ENCODE results near the gene PID1.

GRCh38 chr2:229085439-229085838, 185.6 kb downstream of the PID1 start:
- TF ChIP-seq TAF1 (IDR thresholded peaks at IDR 0.05; ENCODE audit: low read depth, low read length): no peak
- TF ChIP-seq POLR2A (IDR thresholded peaks at IDR 0.05; ENCODE audit: low read depth, low read length): no peak
- TF ChIP-seq POLR2AphosphoS5 (IDR thresholded peaks at IDR 0.05; ENCODE audit: low read depth, low read length): no peak
- no peak for TF ChIP-seq PAX5 (IDR thresholded peaks at IDR 0.05; ENCODE audit: insufficient read depth, low read length, severe bottlenecking)

All from GM12891 (cell line).